ENCODE results near the gene MITD1. TPM values are rescaled to one million over a fixed set of nuclear protein-coding genes. Genes with fewer than 3 reads are reported as not detected.

The MITD1 gene
- total RNA-seq, 2 donors from 2014 or later = 68.1 to 85.1 TPM

DNA sequence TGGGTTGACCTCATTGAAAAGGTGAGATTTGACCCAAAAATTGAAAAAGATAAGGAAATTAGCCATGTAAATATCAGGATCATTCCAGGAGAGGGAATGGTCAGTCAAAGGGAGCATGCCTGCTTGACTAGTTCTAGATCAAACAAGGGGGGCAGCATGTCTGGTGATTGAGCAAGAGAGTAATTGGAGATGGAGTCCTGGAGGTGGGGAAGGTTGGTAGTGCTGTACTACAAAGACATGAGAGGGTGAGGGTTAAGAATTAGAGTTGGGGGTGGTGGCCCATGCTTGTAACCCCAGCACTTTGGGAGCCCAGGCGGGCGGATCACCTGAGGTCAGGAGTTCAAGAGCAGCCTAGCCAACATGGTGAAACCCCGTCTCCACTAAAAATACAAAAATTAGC is 2.2 kb upstream of the MITD1 start:
- no peak for DNase-seq
- Mint-ChIP-seq H3K9me3 (no peaks in the 10 kb centered on the region), H3K27ac (no peak overlapping the region), H3K4me1 (ENCODE audit: low read depth) (peaks cover 49% of the 10 kb centered on the region), H3K27me3 (ENCODE audit: low read depth) (no peaks in the 10 kb centered on the region), H3K4me3 (peak overlapping the region in 1 of 2 donors; percentile 2), H3K36me3 (ENCODE audit: insufficient read depth in 2 of 2) (peaks cover 4 to 7% of the 10 kb centered on the region in 2 donors)
- ATAC-seq (replicated peaks in 1 of 2) = no peak

DNA sequence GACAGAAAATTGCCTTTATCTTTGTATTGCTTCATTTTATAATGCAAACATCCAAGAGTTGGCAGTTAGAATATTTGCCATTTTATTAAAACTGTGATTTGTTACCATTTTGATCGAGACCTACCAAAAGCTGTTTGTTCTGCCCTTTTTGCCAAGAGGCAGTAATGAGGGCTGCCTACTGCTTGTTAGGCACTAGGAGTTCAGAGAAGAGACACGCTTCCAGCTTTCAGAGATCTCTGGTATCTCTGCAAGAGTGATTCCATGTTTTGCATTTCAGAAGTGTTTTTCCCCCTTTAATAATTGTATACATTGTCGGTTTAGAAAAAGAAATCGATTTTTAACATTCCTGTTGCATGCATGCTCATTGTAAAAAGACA is 754 bp upstream of the MITD1 start:
- H3K4me3 Mint-ChIP-seq = peak overlapping the region; percentile 98 to 99
- peak overlapping the region; percentile 98 for H3K27ac Mint-ChIP-seq
- ATAC-seq (replicated peaks in 1 of 2) (no peak), DNase-seq (no peak)
- peaks cover 6 to 7% of the 10 kb centered on the region in 2 donors for H3K36me3 Mint-ChIP-seq (ENCODE audit: insufficient read depth in 2 of 2)
- H3K27me3 Mint-ChIP-seq (ENCODE audit: low read depth) = no peaks in the 10 kb centered on the region
- H3K4me1 Mint-ChIP-seq (ENCODE audit: low read depth) = peaks cover 57% of the 10 kb centered on the region
- H3K9me3 Mint-ChIP-seq = no peaks in the 10 kb centered on the region

DNA sequence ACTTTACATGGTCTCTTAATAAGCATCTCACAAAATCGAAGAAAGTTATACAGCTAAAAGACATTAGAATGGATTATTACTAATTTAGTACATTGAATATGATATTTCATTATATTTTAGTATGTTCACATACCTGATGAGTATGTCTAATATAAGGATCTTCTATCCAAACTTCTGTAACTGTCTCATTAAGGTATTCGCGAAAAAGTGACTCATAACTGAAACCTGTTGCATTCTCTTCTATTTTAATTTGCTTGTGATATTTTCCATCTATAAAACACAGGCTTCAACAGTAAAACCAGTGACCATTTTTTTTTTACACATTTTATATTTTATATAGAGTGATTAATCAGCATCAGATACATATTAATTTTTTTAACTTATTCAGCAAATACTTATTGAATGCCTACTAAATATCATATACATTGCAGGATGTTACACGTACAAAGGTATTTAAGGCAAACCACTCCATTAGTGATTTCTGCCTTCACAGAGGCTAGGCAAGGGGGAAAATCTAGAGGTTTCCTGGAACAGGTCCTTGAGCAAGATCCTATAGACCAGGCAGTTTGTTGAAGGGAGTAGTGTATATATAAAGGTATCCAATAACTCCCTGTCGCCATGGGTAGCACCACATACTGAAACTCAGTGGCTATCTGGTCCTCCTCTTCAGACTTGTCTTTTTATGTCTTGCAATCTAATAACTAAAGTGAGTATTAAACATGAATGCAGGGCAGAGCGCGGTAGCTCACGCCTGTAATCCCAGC is 9.3 kb downstream of the MITD1 start:
- H3K27me3 Mint-ChIP-seq (ENCODE audit: low read depth) = no peaks in the 10 kb centered on the region
- ATAC-seq (replicated peaks in 1 of 2) (no peak), DNase-seq (no peak)
- peak overlapping the region; percentile 68 for H3K27ac Mint-ChIP-seq
- H3K4me1 Mint-ChIP-seq (ENCODE audit: low read depth) = peaks cover 41% of the 10 kb centered on the region
- H3K36me3 Mint-ChIP-seq (ENCODE audit: insufficient read depth in 2 of 2) = peaks cover 0 to 26% of the 10 kb centered on the region in 2 donors
- H3K4me3 Mint-ChIP-seq = no peak overlapping the region
- H3K9me3 Mint-ChIP-seq = no peaks in the 10 kb centered on the region

DNA sequence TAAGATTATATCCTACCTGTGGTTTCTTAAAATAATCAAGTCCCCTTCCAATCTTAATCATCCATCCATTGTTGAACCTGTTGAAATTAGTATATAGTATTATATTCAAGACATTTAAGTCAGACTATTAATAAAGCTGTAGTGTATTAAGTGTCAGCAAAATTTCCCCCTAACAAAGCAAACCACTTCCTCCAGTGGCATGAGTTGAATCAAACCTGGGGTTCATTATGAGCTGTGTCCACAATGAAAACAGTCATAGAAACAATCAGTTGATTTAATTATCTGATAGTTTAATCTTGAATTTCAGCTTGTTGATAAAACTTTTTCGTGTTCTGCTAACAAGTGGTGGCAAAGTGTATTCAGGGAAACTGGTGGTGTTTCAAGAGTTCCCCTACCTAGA is 11.3 kb downstream of the MITD1 start:
- Mint-ChIP-seq H3K27me3 (ENCODE audit: low read depth) (no peaks in the 10 kb centered on the region), H3K4me1 (ENCODE audit: low read depth) (peaks cover 29% of the 10 kb centered on the region), H3K4me3 (no peak overlapping the region), H3K27ac (peak overlapping the region; percentile 67), H3K36me3 (ENCODE audit: insufficient read depth in 2 of 2) (peaks cover 2 to 23% of the 10 kb centered on the region in 2 donors), H3K9me3 (no peaks in the 10 kb centered on the region)
- ATAC-seq (replicated peaks in 1 of 2) = peak in 1 of 2 donors; percentile 49
- DNase-seq = no peak

DNA sequence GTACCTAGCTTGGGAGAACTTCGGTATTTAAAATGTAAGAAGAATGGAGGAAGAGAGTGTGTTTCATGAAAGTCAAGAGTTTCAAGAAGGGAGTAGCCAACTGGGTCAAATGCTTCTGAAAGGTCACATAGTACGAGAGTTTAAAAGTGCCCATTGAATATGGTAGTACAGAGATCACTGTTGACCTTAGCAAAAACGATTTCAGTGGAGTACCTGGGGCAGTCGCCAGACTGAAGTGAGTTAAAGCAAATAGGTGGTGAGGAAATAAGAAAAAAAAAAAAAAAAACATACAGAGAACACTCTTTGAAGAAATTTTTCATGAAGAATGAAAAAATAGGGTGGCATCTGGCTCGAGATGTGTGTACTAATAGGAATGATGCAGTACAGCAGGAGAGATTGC is 14.6 kb downstream of the MITD1 start:
- no peaks in the 10 kb centered on the region for H3K9me3 Mint-ChIP-seq
- DNase-seq (no peak), ATAC-seq (replicated peaks in 1 of 2) (no peak)
- H3K36me3 Mint-ChIP-seq (ENCODE audit: insufficient read depth in 2 of 2) = peaks cover 2 to 9% of the 10 kb centered on the region in 2 donors
- H3K4me1 Mint-ChIP-seq (ENCODE audit: low read depth) = peaks cover 12% of the 10 kb centered on the region
- no peaks in the 10 kb centered on the region for H3K27me3 Mint-ChIP-seq (ENCODE audit: low read depth)
- peak overlapping the region; percentile 89 for H3K27ac Mint-ChIP-seq
- no peak overlapping the region for H3K4me3 Mint-ChIP-seq

DNA sequence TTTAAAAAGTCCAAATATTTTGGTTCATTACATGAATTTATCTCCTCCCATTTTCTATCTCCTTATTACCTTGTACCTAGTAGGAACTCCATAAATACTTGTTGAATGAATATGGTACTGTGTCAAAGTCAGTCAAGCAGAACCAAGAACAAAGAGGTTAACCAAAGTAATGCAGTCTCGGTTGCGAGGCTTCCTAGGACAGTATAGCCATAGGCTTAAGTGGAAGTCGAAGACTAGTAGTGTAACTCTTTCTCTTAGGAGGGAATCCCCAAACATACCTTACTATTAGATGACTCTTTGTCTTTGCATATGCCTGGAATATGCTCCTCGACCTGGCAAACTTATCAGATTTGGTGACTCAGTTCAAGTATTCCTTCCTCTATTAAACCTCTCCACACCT is 21.3 kb downstream of the MITD1 start:
- no peak overlapping the region for H3K4me3 Mint-ChIP-seq
- peaks cover 19% of the 10 kb centered on the region for H3K4me1 Mint-ChIP-seq (ENCODE audit: low read depth)
- H3K9me3 Mint-ChIP-seq = no peaks in the 10 kb centered on the region
- no peaks in the 10 kb centered on the region for H3K27me3 Mint-ChIP-seq (ENCODE audit: low read depth)
- H3K36me3 Mint-ChIP-seq (ENCODE audit: insufficient read depth in 2 of 2) = peaks cover 3 to 5% of the 10 kb centered on the region in 2 donors
- ATAC-seq (replicated peaks in 1 of 2) = no peak
- peak overlapping the region; percentile 4 for H3K27ac Mint-ChIP-seq
- no peak for DNase-seq

DNA sequence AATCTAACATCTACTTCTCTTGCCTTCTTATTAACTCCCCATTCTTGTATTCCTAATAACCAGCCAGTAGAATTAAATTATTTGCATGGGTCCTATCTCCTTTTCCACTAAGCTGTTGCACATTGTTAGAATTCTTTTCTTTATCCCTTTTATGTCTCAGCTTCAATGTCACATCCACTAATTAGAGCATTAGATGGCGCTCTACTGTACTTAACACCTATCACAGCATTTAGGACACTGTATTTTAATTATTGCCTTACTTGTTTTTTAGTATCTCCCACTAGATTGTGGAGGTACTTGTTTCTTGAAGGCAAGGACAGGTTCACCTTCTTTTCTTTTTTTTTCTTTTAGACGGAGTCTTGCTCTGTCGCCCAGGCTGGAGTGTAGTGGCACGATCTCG is 22.3 kb downstream of the MITD1 start:
- Mint-ChIP-seq H3K36me3 (ENCODE audit: insufficient read depth in 2 of 2) (peaks cover 6 to 7% of the 10 kb centered on the region in 2 donors), H3K4me3 (no peak overlapping the region), H3K27ac (no peak overlapping the region), H3K4me1 (ENCODE audit: low read depth) (peaks cover 24% of the 10 kb centered on the region), H3K9me3 (no peaks in the 10 kb centered on the region), H3K27me3 (ENCODE audit: low read depth) (no peaks in the 10 kb centered on the region)
- no peak for DNase-seq
- ATAC-seq (replicated peaks in 1 of 2) = no peak

DNA sequence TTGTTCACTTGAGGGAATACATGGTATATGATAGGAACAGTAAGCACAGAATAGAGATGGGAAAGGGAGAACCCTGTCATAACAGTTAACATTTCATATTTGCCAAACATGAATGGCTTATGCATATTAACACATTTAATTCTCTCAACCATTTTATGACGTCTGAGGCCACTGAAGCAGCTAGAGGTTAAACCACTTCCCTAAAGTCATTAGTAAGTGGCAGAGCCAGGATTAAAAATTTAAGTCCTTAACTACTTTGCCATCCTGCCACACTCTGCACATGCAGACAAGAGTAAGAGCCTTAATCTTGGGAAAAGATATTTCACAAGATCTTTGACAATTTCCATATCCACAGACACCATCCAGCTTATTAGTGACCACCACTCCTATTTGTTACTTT is 24.0 kb downstream of the MITD1 start:
- peak overlapping the region; percentile 15 for H3K27ac Mint-ChIP-seq
- H3K4me1 Mint-ChIP-seq (ENCODE audit: low read depth) = peaks cover 24% of the 10 kb centered on the region
- no peak for ATAC-seq (replicated peaks in 1 of 2)

DNA sequence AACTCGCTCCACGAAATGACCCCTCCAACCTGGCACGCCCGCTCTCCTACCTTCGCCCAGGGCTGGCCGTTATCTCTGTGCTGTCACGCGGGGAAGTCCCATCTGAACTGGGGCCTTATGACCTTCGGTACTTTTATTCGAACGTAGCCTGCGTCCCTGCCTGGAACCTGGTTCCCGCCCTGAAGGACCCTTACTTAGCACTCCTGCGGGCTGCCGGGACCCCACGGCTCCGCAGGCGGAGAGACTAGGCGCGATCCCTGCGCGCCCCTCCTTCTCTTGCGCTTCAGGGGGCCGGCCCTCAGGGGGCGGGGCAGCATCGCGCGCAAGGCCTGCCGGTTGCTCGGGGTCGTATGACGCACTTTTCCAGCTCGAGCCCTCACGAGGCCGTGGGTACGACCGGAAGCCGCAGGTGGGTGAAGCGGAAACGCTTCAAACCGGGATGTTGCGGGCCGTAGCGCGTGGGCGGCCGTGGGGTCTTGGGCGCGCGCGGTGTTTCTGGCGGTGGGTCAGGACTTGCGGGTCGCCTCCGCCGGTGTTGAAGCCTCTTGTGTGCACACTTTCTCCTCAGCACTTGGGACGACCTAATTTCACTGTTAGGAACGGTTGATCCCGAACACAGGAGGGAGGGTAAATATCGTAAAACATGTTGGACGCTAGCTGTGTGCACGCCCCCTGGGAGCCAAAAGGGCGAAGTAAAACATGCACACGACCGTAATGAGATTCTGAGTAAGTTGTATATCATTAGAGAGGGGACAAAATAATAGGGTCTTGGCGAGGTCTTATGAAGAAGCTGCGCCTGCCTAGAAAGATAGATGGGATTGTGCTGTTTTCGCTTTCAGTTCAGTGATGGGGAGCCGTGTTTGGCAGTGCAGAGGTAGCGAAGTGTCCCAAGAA is 26.0 kb downstream of the MITD1 start, which contains the start of the genes LIPT1 and TSGA10:
Gene LIPT1, plus strand, starts transcription at position 325 of the 894 bp plus-strand sequence. CDS start 6,991 bp downstream, outside the sequence.
Gene TSGA10, minus strand, starts transcription at position 300 of the 894 bp plus-strand sequence. CDS start 45,503 bp downstream, outside the sequence.
- Mint-ChIP-seq H3K9me3 (no peaks in the 10 kb centered on the region), H3K27me3 (ENCODE audit: low read depth) (no peaks in the 10 kb centered on the region), H3K4me1 (ENCODE audit: low read depth) (peaks cover 28% of the 10 kb centered on the region), H3K4me3 (no peak within 1 kb of the TSS), H3K27ac (peak within 1 kb of the TSS; percentile 83), H3K36me3 (ENCODE audit: insufficient read depth in 2 of 2) (peaks cover 6 to 7% of the 10 kb centered on the region in 2 donors)
- ATAC-seq (replicated peaks in 1 of 2) = peak; percentile 97 to 98
- DNase-seq = peak; percentile 96

More for the DNA sequence above, 24.0 kb downstream of the MITD1 start:
- peaks cover 6 to 7% of the 10 kb centered on the region in 2 donors for H3K36me3 Mint-ChIP-seq (ENCODE audit: insufficient read depth in 2 of 2)
- H3K9me3 Mint-ChIP-seq = no peaks in the 10 kb centered on the region
- no peak overlapping the region for H3K4me3 Mint-ChIP-seq
- H3K27me3 Mint-ChIP-seq (ENCODE audit: low read depth) = no peaks in the 10 kb centered on the region
- no peak for DNase-seq

DNA sequence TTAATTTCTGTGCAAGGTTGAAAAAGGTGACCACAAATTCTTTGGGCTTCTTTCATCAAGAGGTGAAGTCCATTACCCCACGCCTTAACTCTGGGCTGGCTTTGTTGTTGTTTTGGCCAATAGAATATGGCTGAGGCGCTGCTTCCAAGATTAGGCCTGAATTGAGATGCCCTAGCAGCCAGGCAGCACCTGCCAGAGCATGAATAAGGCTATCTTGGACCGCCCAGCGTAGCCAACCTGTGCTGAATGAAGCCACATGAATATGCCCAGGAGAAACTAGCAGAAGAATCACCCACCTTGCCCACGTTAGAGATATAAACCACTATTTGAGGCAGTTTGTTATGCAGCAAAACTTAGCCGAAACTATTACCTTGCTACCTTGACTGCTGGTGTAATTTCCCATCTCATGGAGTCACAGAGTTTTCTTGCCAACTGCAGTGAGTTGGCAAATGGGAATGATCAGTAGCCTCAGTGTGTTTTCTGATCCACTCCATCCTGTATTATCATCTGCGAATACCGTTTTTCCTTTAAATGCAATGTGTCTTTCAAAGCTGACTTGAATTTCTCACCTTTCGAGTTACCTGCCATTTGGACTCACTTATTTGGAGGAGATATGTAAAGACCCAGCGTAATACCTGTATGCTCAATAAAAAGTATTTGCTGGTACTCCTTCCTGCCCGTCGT is 26.8 kb downstream of the MITD1 start:
- Mint-ChIP-seq H3K4me3 (no peak overlapping the region), H3K4me1 (ENCODE audit: low read depth) (peaks cover 28% of the 10 kb centered on the region), H3K9me3 (no peaks in the 10 kb centered on the region), H3K27me3 (ENCODE audit: low read depth) (no peaks in the 10 kb centered on the region), H3K27ac (peak overlapping the region; percentile 83), H3K36me3 (ENCODE audit: insufficient read depth in 2 of 2) (peaks cover 6 to 7% of the 10 kb centered on the region in 2 donors)
- DNase-seq = no peak
- ATAC-seq (replicated peaks in 1 of 2) = no peak

DNA sequence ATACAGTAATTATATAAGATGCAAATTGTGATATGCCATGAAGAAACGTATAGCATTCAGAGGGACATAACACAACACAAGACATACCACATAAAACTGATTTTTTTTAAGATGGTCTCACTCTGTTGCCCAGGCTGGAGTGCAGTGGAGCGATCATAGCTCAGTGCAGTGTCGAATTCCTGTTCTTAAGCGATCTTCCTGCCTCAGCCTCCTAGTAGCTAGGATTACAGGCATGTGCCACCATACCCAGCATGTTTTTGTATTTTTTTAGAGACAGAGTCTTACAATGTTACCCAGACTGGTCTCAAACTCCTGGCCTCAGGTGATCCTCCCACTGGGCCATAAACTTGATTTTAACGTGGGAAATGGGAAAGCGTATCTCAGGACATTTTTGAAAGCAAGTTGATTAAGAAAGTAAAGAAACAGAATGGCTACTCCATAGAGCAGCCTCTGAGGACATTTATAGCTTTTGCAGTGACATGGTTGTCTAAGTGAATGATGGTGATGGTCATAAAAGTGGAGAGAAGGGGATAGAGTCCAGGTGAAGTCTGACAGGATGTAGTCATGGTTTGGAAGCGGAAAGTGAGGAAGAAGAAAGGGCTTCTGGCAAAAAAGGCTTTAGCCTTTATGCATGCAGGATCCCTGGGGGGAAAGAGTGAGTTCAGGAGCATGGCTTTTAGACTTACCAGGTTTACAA is 28.5 kb downstream of the MITD1 start:
- no peak for DNase-seq
- H3K27me3 Mint-ChIP-seq (ENCODE audit: low read depth) = no peaks in the 10 kb centered on the region
- no peak overlapping the region for H3K27ac Mint-ChIP-seq
- H3K36me3 Mint-ChIP-seq (ENCODE audit: insufficient read depth in 2 of 2) = peaks cover 6 to 7% of the 10 kb centered on the region in 2 donors
- H3K4me3 Mint-ChIP-seq = no peak overlapping the region
- H3K9me3 Mint-ChIP-seq = no peaks in the 10 kb centered on the region
- peaks cover 28% of the 10 kb centered on the region for H3K4me1 Mint-ChIP-seq (ENCODE audit: low read depth)
- no peak for ATAC-seq (replicated peaks in 1 of 2)

DNA sequence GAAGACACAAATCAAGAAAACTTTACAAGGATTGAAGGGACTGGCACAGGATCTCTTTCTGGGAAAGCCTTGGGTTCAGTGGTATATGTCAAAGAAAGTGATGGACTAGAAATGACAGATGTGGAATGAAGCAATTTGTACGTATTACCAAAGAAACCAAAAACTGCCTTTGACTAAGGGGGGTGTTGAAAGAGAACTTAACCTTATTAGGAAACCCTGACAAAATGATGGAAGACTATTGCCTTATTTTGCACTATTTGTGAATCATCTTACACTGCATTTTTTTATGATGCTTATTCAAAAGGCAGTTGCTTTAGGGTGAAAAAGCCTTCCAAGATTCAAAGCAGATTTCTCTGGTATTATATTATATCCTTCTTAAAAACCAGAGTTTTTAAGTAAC is 30.2 kb downstream of the MITD1 start:
- no peak for ATAC-seq (replicated peaks in 1 of 2)

More for the DNA sequence above, 30.2 kb downstream of the MITD1 start:
- H3K27me3 Mint-ChIP-seq (ENCODE audit: low read depth) = no peaks in the 10 kb centered on the region
- no peaks in the 10 kb centered on the region for H3K9me3 Mint-ChIP-seq
- H3K27ac Mint-ChIP-seq = no peak overlapping the region
- no peak for DNase-seq
- peaks cover 4 to 7% of the 10 kb centered on the region in 2 donors for H3K36me3 Mint-ChIP-seq (ENCODE audit: insufficient read depth in 2 of 2)
- peaks cover 17% of the 10 kb centered on the region for H3K4me1 Mint-ChIP-seq (ENCODE audit: low read depth)
- H3K4me3 Mint-ChIP-seq = no peak overlapping the region

Measured in activated T-cell treated with anti-CD3 and anti-CD28 coated beads, Interleukin-2, amount 50 U/mL, for 72 hours (primary cell).